Activated T-helper 1 cell treated with anti-CD3 and anti-CD28 coated beads, Interleukin-12 subunit alpha, Interleukin-12 subunit beta, Interleukin-2, Interleukin-4 antibody, amounts not matched to agents 30 ng/mL and 10 ng/mL and 1 ng/mL, durations not matched to agents 14 hours and 24 hours and 36 hours (primary cell): ENCODE measurements around the gene ERI3. TPM values are rescaled to one million over a fixed set of nuclear protein-coding genes. Genes with fewer than 3 reads are reported as not detected.

Experiments
- DNase-seq: peaks from one replicate; pipeline ENCODE4 v3.0.0; 2021; ENCODE audit warnings: low spot score
- H3K27ac Mint-ChIP-seq: one replicate; pipeline ENCODE4 v1.8.0; 2021; ENCODE audit warnings: mild to moderate bottlenecking, mixed read lengths
- H3K27me3 Mint-ChIP-seq: one replicate; pipeline ENCODE4 v1.8.0; 2022; ENCODE audit warnings: mild to moderate bottlenecking, moderate library complexity, mixed read lengths; ENCODE audit not compliant: insufficient read depth
- H3K36me3 Mint-ChIP-seq: one replicate; pipeline ENCODE4 v1.8.0; 2021; ENCODE audit warnings: low read depth, mixed read lengths
- H3K4me1 Mint-ChIP-seq: one replicate; pipeline ENCODE4 v1.8.0; 2021; ENCODE audit warnings: low read depth, mixed read lengths
- H3K4me3 Mint-ChIP-seq: one replicate; pipeline ENCODE4 v1.8.0; 2021; ENCODE audit warnings: mild to moderate bottlenecking, moderate library complexity, mixed read lengths
- H3K9me3 Mint-ChIP-seq: one replicate; pipeline ENCODE4 v1.8.0; 2021; ENCODE audit warnings: mixed read lengths
- intact Hi-C: fragments of 100-400 bp; cut with micrococcal nuclease; formaldehyde crosslinking; loops from one replicate; pipeline ENCODE4 v1.15.1; 2024
- total RNA-seq: library from RNA; stranded (reverse); gene quantifications from 2 replicates; pipeline ENCODE4 v1.2.3, GENCODE V29; 2022

Gene ERI3
- total RNA-seq, 1 donor from 2014 or later, result 55.4 TPM

DNA sequence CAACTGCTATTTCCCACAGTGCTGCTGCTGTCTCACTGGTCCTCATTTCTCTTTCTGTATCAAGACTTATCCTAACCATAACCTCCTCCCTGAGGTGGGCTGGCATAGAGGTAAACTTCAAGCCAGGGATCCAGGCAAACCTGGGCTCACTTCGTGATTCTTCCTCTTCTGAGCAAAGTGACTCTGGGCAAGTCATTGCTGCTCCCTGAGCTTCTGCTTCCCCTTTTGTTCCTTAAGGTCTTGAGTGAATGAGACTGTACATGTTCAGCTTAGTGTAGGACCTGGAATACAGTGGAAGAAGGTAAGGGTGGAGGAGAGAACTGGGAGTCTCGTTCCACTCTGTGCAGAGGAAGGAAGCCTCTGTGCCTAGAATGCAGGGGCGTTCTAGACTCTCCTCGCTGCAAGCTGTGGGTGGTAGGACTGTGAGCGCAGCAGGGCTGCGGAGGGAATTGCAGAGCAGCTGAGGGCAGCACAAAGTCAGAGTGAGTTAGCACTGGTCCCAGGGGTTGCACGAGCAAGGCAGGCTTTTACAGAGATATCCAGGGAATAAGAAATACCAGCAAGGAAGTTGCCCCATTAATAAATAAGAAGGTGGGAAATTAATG lies 11.4 kb upstream of the ERI3 start:
- Mint-ChIP-seq H3K27me3 (peaks cover 8% of the 10 kb centered on the region), H3K9me3 (no peaks in the 10 kb centered on the region), H3K4me3 (no peak overlapping the region), H3K27ac (no peak overlapping the region), H3K4me1 (no peaks in the 10 kb centered on the region), H3K36me3 (no peaks in the 10 kb centered on the region)
- intact Hi-C loops, result no loop called here
- no peak for DNase-seq

DNA sequence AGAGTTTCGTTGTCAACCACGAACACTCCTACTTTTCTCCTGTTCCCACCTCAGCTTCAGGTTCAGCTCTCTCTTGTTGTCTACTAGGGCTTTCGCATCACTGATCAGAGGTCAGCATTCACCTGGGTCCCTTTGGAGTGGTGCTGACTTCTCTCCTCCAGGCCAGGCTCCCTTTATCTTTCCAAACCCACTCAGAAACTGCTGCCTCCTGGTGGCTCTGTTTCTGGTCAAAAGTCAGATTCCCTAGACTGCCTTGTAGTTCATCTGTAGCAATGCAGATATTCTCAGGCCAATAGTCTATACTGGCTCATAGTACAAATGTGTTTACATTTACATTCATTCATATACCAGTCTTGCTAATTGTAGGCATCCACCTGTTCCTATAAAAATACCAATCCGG lies 6.4 kb upstream of the ERI3 start:
- Mint-ChIP-seq H3K4me1 (no peaks in the 10 kb centered on the region), H3K27ac (no peak overlapping the region), H3K9me3 (no peaks in the 10 kb centered on the region), H3K4me3 (no peak overlapping the region), H3K27me3 (peaks cover 1% of the 10 kb centered on the region), H3K36me3 (no peaks in the 10 kb centered on the region)
- DNase-seq, result no peak
- intact Hi-C loops, result no loop called here

DNA sequence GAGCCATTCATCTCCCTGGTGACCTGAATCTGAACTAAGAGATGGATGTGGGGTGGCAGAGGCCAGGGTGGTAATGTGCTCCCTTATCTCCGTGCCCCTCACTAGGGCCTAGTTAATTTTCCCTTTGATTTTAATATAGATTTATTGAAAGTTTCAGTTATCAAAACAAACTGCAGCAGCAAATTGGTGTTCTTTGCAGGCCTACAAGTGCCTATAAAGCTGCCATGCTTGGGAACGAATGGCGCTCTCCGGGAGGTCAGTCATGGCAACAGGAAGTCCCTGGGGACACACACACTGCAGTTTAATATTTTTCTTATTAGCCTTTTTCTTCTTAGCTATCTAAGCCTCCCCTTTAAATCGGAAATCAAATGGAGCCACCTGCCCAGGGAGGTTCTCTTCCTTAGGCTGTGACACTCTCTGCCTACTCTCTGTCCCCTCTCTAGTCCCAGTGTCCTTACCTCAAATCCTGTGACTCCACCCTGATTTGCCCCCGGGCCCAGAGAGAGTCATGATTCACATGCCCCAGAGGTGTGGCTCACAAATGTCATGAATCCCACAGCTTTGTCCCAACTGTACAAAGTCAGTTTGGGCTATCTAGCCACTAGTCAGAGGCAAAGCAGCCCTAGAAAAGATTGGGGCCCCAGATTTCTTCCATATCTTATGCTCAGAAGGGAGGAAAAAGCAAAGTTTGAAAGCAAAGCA lies 4.3 kb upstream of the ERI3 start:
- no peak overlapping the region for H3K27ac Mint-ChIP-seq
- H3K27me3 Mint-ChIP-seq, result peaks cover 1% of the 10 kb centered on the region
- no peaks in the 10 kb centered on the region for H3K9me3 Mint-ChIP-seq
- peaks cover 11% of the 10 kb centered on the region for H3K4me1 Mint-ChIP-seq
- intact Hi-C loops, result loop anchor here (5.0 to 10.0 kb wide), 3 partner anchors 653 to 1895 kb away; partner anchors contain the start of genes CCDC30, HECTD3 and UROD
- H3K4me3 Mint-ChIP-seq, result no peak overlapping the region
- DNase-seq, result no peak
- peaks cover 3% of the 10 kb centered on the region for H3K36me3 Mint-ChIP-seq

DNA sequence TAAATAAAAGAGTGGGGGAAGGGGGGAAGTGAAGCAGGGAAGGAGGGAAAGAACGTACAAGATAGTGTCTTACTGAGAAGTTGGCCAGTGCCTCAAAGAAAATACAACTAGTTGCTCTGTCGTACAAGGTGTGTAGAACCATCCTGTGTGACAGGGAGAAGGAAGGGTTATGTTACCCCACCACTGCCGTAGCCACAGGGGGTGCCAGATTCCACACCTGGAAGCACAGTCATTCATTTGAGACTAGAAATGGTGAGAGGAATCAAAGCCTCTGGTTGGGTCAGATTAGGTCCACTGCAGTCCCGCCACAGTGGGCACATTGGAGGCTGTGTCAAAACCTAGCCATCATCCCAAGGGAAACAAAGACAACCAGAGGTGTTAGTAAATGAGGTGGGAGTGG lies 2.7 kb upstream of the ERI3 start:
- intact Hi-C loops, result loop anchor here (5.0 to 10.0 kb wide), 3 partner anchors 655 to 1893 kb away; partner anchors contain the start of genes CCDC30, HECTD3 and UROD
- H3K4me3 Mint-ChIP-seq, result no peak overlapping the region

DNA sequence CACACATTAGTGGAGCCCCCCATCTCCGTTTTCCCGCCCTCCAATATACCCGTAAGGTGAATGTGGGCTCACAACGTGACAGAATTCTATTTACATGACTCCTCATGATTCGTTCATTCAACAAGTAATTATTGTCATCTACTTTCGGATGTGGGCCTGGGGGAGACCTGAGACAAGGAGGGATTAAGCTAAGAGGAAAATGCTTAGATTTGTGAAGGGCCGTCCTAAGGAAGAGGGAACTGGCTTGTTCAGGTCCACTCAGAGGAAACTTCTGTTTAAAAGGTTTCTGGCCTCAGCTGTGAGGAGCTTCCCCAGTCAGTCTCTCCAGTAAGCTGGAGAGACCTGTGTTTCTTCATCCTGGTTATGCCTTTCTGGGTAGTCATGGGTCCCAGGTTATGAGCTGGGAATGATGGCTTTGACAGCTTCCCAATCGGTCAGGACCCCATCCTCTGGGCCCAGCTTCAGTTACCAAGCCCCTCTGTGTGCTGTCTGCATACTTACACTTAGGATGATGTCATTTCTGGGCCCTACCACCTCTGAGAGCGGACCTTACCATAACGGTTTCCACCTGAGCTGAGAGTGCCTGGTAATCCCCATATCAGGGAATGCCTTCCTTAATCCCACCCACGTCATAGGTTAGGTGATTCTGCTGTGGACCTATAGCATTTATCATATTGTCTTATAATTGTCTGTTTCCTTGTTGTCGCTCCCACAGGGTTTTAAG lies 687 bp upstream of the ERI3 start:
- peaks cover 7% of the 10 kb centered on the region for H3K36me3 Mint-ChIP-seq
- intact Hi-C loops, result loop anchor here (1.0 to 10.0 kb wide), 7 partner anchors 49 to 1891 kb away; partner anchors contain the start of genes ARMH1, CCDC30, DMAP1 and HECTD3

More for the DNA sequence above, 2.7 kb upstream of the ERI3 start:
- no peaks in the 10 kb centered on the region for H3K27me3 Mint-ChIP-seq
- peaks cover 26% of the 10 kb centered on the region for H3K4me1 Mint-ChIP-seq
- H3K9me3 Mint-ChIP-seq, result no peaks in the 10 kb centered on the region
- H3K36me3 Mint-ChIP-seq, result peaks cover 3% of the 10 kb centered on the region
- DNase-seq, result no peak
- no peak overlapping the region for H3K27ac Mint-ChIP-seq

DNA sequence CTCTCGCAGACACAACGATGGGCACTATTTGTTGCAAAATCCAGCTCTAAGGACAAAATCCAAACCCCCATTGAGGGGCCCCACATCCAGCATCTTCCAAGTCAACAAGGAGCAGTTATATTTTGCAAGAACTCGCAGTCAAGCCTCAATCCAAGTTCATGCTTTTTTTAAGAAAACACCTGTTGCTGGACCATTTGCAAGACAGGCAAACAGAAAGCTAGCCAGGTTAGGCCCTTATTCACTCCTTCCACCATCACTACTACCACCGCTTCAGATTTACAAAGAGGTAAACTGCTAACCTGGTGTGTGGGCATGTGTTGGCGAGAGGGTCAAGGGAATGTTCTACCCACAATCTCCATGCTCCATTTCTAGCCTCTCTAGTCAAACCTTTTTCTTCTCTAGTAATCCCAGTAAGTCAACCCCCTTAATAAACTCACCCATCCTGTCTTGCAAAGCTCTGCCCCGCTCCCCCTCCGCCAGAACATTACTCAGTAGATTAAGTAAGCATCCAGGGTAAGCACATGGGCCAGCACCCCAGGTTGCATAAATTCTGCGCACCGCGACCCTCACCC lies 703 bp downstream of the ERI3 start:
- no peak for DNase-seq
- Mint-ChIP-seq H3K4me3 (peak overlapping the region; percentile 87), H3K4me1 (peaks cover 34% of the 10 kb centered on the region), H3K36me3 (peaks cover 7% of the 10 kb centered on the region), H3K27ac (peak overlapping the region; percentile 82), H3K9me3 (no peaks in the 10 kb centered on the region), H3K27me3 (no peaks in the 10 kb centered on the region)
- intact Hi-C loops, result loop anchor here (10.0 kb wide), 2 partner anchors 950 to 1890 kb away; partner anchors contain the start of gene CCDC30

More for the DNA sequence above, 687 bp upstream of the ERI3 start:
- no peak for DNase-seq
- Mint-ChIP-seq H3K27ac (peak overlapping the region; percentile 88), H3K27me3 (no peaks in the 10 kb centered on the region), H3K4me3 (peak overlapping the region; percentile 93), H3K9me3 (no peaks in the 10 kb centered on the region), H3K4me1 (peaks cover 34% of the 10 kb centered on the region)

DNA sequence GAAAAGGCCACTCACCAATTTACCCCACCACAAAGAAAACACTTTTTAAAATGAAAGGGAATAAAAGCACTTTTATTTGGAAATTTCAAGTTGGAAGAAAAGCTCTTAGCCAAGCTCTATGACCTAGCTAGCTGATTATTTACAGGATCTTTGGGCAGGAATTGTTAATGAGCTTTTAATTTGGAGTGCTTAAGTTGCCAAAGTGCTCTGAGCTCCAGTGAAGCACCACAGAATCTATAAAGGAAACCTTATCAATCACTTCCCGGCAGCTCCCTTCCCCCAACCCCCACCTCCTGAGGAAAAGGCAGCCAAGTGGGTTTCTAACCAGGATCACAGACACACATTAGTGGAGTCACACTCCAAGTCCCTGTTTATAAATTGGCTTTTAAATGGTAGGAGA lies 1.5 kb downstream of the ERI3 start:
- Mint-ChIP-seq H3K4me3 (peak overlapping the region; percentile 87), H3K9me3 (no peaks in the 10 kb centered on the region), H3K4me1 (peaks cover 34% of the 10 kb centered on the region), H3K27ac (no peak overlapping the region), H3K36me3 (peaks cover 7% of the 10 kb centered on the region), H3K27me3 (no peaks in the 10 kb centered on the region)
- intact Hi-C loops, result loop anchor here (10.0 kb wide), 2 partner anchors 951 to 1889 kb away; partner anchors contain the start of gene CCDC30
- DNase-seq, result no peak

DNA sequence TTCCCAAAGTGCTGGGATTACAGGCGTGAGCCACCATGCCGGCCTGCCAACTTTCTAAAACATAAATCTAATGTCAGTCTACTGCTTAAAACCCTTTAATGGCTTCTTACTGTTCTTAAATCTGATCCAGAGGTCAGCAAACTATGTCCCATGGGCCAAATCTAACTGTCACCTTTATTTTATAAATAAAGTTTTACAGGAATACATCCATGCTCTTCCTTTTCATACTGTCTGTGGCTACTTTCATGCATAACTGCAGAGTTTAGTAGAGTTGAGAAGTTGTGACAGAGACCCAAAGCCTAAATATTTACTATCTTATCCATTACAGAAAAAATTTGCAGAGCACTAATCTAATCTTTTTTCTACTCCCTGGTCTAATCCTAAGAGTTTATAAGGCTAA lies 3.8 kb downstream of the ERI3 start:
- Mint-ChIP-seq H3K9me3 (no peaks in the 10 kb centered on the region), H3K4me1 (peaks cover 34% of the 10 kb centered on the region), H3K36me3 (peaks cover 7% of the 10 kb centered on the region), H3K27me3 (no peaks in the 10 kb centered on the region), H3K4me3 (no peak overlapping the region), H3K27ac (no peak overlapping the region)
- intact Hi-C loops, result loop anchor here (10.0 kb wide), 2 partner anchors 954 to 1886 kb away; partner anchors contain the start of gene CCDC30
- DNase-seq, result no peak

DNA sequence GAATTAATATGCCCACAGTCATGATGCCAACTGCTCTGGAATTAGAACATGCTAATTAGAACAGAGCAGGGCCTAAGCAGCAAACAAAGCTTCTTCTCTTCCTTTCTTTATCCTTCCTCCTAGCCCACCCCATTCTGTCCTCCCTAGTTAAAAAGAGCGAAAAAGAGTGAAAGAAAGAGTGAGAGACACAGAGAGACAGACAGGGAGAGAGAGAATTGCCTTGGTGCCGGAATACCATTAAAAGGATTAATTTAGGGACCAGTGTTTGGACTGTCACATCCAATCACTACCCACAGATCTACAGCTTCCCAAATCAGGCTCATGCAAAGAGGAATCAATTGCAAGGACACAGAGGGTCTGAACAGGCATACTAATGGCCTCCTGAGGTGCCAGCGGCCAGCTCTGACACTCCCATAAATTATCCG lies 7.0 kb downstream of the ERI3 start:
- no peak overlapping the region for H3K4me3 Mint-ChIP-seq
- H3K9me3 Mint-ChIP-seq, result no peaks in the 10 kb centered on the region
- intact Hi-C loops, result loop anchor here (10.0 kb wide), 1 partner anchor 63 kb away; no protein-coding TSS in a partner anchor
- H3K36me3 Mint-ChIP-seq, result peaks cover 4% of the 10 kb centered on the region
- DNase-seq, result no peak
- no peaks in the 10 kb centered on the region for H3K27me3 Mint-ChIP-seq
- H3K4me1 Mint-ChIP-seq, result peaks cover 12% of the 10 kb centered on the region
- H3K27ac Mint-ChIP-seq, result no peak overlapping the region

DNA sequence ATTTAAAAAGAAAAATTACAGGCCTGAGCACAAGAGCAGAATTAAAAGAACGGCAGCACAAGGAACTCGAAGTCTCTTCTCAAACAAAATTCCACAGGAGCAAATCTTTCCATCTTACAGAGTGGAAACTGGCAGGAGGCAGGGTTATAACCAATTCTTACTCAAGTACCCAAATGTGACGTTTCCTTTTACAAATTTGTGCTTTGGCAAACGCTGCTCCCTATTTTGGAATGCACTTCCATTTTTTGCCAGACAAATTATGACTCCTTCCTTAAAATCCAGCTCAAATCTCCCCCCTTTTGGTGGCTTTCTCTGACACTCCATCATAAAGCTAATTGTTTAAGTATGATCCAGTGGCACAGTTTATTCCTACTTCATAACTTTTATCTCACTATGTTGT lies 7.8 kb downstream of the ERI3 start:
- no peaks in the 10 kb centered on the region for H3K9me3 Mint-ChIP-seq
- no peak for DNase-seq
- no peak overlapping the region for H3K4me3 Mint-ChIP-seq
- H3K36me3 Mint-ChIP-seq, result peaks cover 2% of the 10 kb centered on the region
- intact Hi-C loops, result loop anchor here (10.0 kb wide), 1 partner anchor 62 kb away; no protein-coding TSS in a partner anchor
- peaks cover 4% of the 10 kb centered on the region for H3K4me1 Mint-ChIP-seq
- H3K27ac Mint-ChIP-seq, result no peak overlapping the region
- no peaks in the 10 kb centered on the region for H3K27me3 Mint-ChIP-seq

DNA sequence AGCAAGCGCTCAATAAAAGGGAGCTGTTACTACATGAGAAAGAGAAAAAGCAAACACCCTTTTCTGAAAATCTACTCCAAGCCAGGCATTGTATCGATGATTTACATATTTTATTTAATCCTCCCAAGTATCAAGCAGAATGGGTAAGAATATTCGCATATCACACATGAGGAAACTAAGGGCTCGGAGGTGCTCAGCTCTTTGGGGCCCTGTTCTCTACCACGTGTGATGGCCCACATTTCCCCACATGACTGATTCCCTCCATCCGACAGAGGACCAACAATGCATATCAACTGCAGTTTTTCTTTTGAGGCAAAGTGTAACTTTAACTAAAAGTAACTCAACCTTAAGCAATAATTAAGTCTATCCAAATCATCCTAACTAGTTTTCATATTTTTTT lies 8.2 kb downstream of the ERI3 start:
- H3K36me3 Mint-ChIP-seq, result peaks cover 2% of the 10 kb centered on the region
- no peaks in the 10 kb centered on the region for H3K9me3 Mint-ChIP-seq
- H3K4me1 Mint-ChIP-seq, result no peaks in the 10 kb centered on the region
- H3K27me3 Mint-ChIP-seq, result no peaks in the 10 kb centered on the region
- no peak overlapping the region for H3K4me3 Mint-ChIP-seq
- no peak overlapping the region for H3K27ac Mint-ChIP-seq
- intact Hi-C loops, result loop anchor here (10.0 kb wide), 1 partner anchor 62 kb away; no protein-coding TSS in a partner anchor
- no peak for DNase-seq

DNA sequence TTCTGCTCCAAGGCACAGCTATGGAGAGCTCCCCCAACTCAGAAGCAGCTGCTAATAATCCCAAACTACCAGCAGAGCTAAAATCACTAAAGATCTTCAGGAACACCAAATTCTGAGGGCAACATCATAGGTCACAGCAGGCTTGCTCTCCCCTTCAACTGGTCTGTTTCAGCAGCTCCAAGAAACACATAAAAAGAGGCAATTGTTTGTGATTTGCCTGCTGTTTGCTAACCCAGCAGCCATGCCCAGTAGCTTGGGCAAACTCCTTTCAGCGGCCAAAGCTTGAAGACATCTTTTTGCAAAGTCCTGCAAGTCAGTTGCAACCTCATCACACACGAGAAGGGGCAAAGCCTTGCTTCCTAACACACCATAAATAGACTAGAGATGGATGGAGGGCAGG lies 8.9 kb downstream of the ERI3 start:
- Mint-ChIP-seq H3K9me3 (no peaks in the 10 kb centered on the region), H3K27ac (no peak overlapping the region), H3K27me3 (no peaks in the 10 kb centered on the region), H3K4me3 (no peak overlapping the region), H3K36me3 (no peaks in the 10 kb centered on the region), H3K4me1 (no peaks in the 10 kb centered on the region)
- intact Hi-C loops, result loop anchor here (10.0 kb wide), 1 partner anchor 61 kb away; no protein-coding TSS in a partner anchor
- DNase-seq, result no peak
